H9 (cell line): ENCODE measurements around the gene MICOS13. TPM values are rescaled to one million over a fixed set of nuclear protein-coding genes. Genes with fewer than 3 reads are reported as not detected.

Experiments used
- DNase-seq: peaks from one replicate; pipeline ENCODE4 v3.0.0-alpha.2; 2017
- H2AFZ ChIP-seq: one replicate; pipeline ENCODE4 v1.6.1; 2013; ENCODE audit warnings: mild to moderate bottlenecking, low read length, control low read depth, moderate library complexity
- H2AK5ac ChIP-seq: 2 replicates; pipeline ENCODE4 v1.6.1; 2013; ENCODE audit warnings: low read length, control low read depth, mixed read lengths; ENCODE audit not compliant: insufficient read length
- H2BK120ac ChIP-seq: one replicate; pipeline ENCODE4 v1.6.1; 2013; ENCODE audit warnings: low read depth, mild to moderate bottlenecking, low read length, control low read depth, inconsistent platforms; ENCODE audit not compliant: poor library complexity, severe bottlenecking
- H2BK12ac ChIP-seq: 2 replicates; pipeline ENCODE4 v1.6.1; 2013; ENCODE audit warnings: low read length, control low read depth, mixed read lengths, low read depth; ENCODE audit not compliant: insufficient read length
- H2BK15ac ChIP-seq: 2 replicates; pipeline ENCODE4 v1.6.1; 2013; ENCODE audit warnings: low read depth, low read length, control low read depth
- H2BK20ac ChIP-seq: one replicate; pipeline ENCODE4 v1.6.1; 2013; ENCODE audit warnings: low read depth, mild to moderate bottlenecking, low read length, control low read depth, inconsistent platforms; ENCODE audit not compliant: poor library complexity, severe bottlenecking
- H2BK5ac ChIP-seq: 2 replicates; pipeline ENCODE4 v1.6.1; 2013; ENCODE audit warnings: low read length, control low read depth, mixed read lengths; ENCODE audit not compliant: insufficient read length
- H3K14ac ChIP-seq: 2 replicates; pipeline ENCODE4 v1.6.1; 2013; ENCODE audit warnings: low read length, control low read depth; ENCODE audit not compliant: insufficient read depth
- H3K18ac ChIP-seq: 2 replicates; pipeline ENCODE4 v1.6.1; 2013; ENCODE audit warnings: low read depth, mild to moderate bottlenecking, mixed read lengths, low read length, control low read depth; ENCODE audit not compliant: insufficient read length
- H3K23ac ChIP-seq: 2 replicates; pipeline ENCODE4 v1.6.1; 2013; ENCODE audit warnings: low read length, control low read depth, mixed read lengths, low read depth; ENCODE audit not compliant: insufficient read length
- H3K23me2 ChIP-seq: 2 replicates; pipeline ENCODE4 v1.6.1; 2013; ENCODE audit warnings: low read depth, mild to moderate bottlenecking, mixed read lengths, low read length, control low read depth; ENCODE audit not compliant: insufficient read length, poor library complexity, severe bottlenecking
- H3K27ac ChIP-seq: 2 replicates; pipeline ENCODE4 v1.5.1; 2013; ENCODE audit warnings: low read length, control low read depth, mixed read lengths, low read depth; ENCODE audit not compliant: insufficient read length
- H3K27me3 ChIP-seq: 2 replicates; pipeline ENCODE4 v1.6.1; 2013; ENCODE audit warnings: low read length, control low read depth, inconsistent platforms; ENCODE audit not compliant: insufficient read depth
- H3K4ac ChIP-seq: 2 replicates; pipeline ENCODE4 v1.6.1; 2013; ENCODE audit warnings: low read depth, mild to moderate bottlenecking, control low read depth, inconsistent platforms, low read length, moderate library complexity
- H3K4me1 ChIP-seq: 2 replicates; pipeline ENCODE4 v1.6.1; 2013; ENCODE audit warnings: low read length, control low read depth, inconsistent platforms; ENCODE audit not compliant: insufficient read depth
- H3K4me2 ChIP-seq: 2 replicates; pipeline ENCODE4 v1.6.1; 2013; ENCODE audit warnings: low read length, control low read depth, mixed read lengths; ENCODE audit not compliant: insufficient read length, insufficient read depth
- H3K56ac ChIP-seq: 2 replicates; pipeline ENCODE4 v1.6.1; 2013; ENCODE audit warnings: low read depth, mild to moderate bottlenecking, mixed read lengths, low read length, control low read depth; ENCODE audit not compliant: insufficient read length
- H3K79me1 ChIP-seq: 2 replicates; pipeline ENCODE4 v1.6.1; 2013; ENCODE audit warnings: low read depth, mild to moderate bottlenecking, moderate library complexity, low read length, control low read depth, inconsistent platforms; ENCODE audit not compliant: insufficient read depth, poor library complexity, severe bottlenecking
- H3K79me2 ChIP-seq: 2 replicates; pipeline ENCODE4 v1.6.1; 2013; ENCODE audit warnings: low read length, control low read depth, inconsistent platforms; ENCODE audit not compliant: insufficient read depth
- H3K9ac ChIP-seq: 2 replicates; pipeline ENCODE4 v1.6.1; 2013; ENCODE audit warnings: low read length, control low read depth, mixed read lengths; ENCODE audit not compliant: insufficient read length; ENCODE audit errors: extremely low read depth
- H3K9me3 ChIP-seq: one replicate; pipeline ENCODE4 v1.6.1; 2013; ENCODE audit warnings: low read depth, low read length, inconsistent platforms; ENCODE audit not compliant: control insufficient read depth
- H3T11ph ChIP-seq: one replicate; pipeline ENCODE4 v1.6.1; 2013; ENCODE audit warnings: mild to moderate bottlenecking, low read length, control low read depth, inconsistent platforms
- H4K20me1 ChIP-seq: one replicate; pipeline ENCODE4 v1.6.1; 2013; ENCODE audit not compliant: control insufficient read depth, insufficient read length, insufficient read depth
- H4K5ac ChIP-seq: 2 replicates; pipeline ENCODE4 v1.6.1; 2013; ENCODE audit warnings: low read depth, mild to moderate bottlenecking, mixed read lengths, low read length, control low read depth; ENCODE audit not compliant: insufficient read length
- H4K8ac ChIP-seq: replicated peaks from 2 replicates; pipeline ENCODE4 v1.6.1; 2013; ENCODE audit warnings: low read length, control low read depth, mixed read lengths, low read depth; ENCODE audit not compliant: insufficient read length
- H4K91ac ChIP-seq: 2 replicates; pipeline ENCODE4 v1.6.1; 2013; ENCODE audit warnings: low read depth, mild to moderate bottlenecking, moderate library complexity, mixed read lengths, low read length, control low read depth; ENCODE audit not compliant: insufficient read length
- H3K27ac Mint-ChIP-seq, 3 experiments: 2 replicates in 2 of 3; 3 replicates in 1 of 3; pipeline ENCODE4 v1.8.0; 2020 to 2021; ENCODE audit warnings: mixed read lengths in 3 of 3, mild to moderate bottlenecking in 1 of 3, moderate library complexity in 1 of 3
- H3K27me3 Mint-ChIP-seq: 2 replicates; pipeline ENCODE4 v1.8.0; 2021; ENCODE audit warnings: low read depth, mild to moderate bottlenecking, moderate library complexity, mixed read lengths
- H3K36me3 Mint-ChIP-seq, 3 experiments: 2 replicates in 2 of 3; 3 replicates in 1 of 3; pipeline ENCODE4 v1.8.0; 2020 to 2021; ENCODE audit warnings: low read depth in 3 of 3, mixed read lengths in 3 of 3; ENCODE audit not compliant: insufficient read depth in 1 of 3
- H3K4me1 Mint-ChIP-seq, 2 experiments: 2 replicates each; pipeline ENCODE4 v1.8.0; 2020; ENCODE audit warnings: mixed read lengths in 2 of 2
- H3K4me3 Mint-ChIP-seq, 2 experiments: 2 replicates in 1 of 2; 3 replicates in 1 of 2; pipeline ENCODE4 v1.8.0; 2020 to 2021; ENCODE audit warnings: mild to moderate bottlenecking in 2 of 2, mixed read lengths in 2 of 2, moderate library complexity in 1 of 2
- H3K9me3 Mint-ChIP-seq, 2 experiments: 2 replicates in 1 of 2; 3 replicates in 1 of 2; pipeline ENCODE4 v1.8.0; 2020; ENCODE audit warnings: mild to moderate bottlenecking in 2 of 2, mixed read lengths in 2 of 2, moderate library complexity in 1 of 2
- CTCF ChIP-seq: fragments of 200-600 bp; sonication (generic); conservative IDR thresholded peaks from 3 replicates; pipeline ENCODE4 v1.8.0; 2021; ENCODE audit warnings: antibody characterized with exemption, mild to moderate bottlenecking
- WGBS: extraction: QIAGEN DNeasy Blood & Tissue Kit; methylation state at CpG from one replicate; pipeline ENCODE4 v1.1.7; 2013; ENCODE audit warnings: missing lambda C conversion rate, low lambda C conversion rate, mixed read lengths; ENCODE audit not compliant: insufficient read length; ENCODE audit errors: extremely low coverage; 5-methylcytosine and 5-hydroxymethylcytosine counted together
- long read RNA-seq: library from polyadenylated mRNA; unstranded; transcript quantifications from one replicate; pipeline ENCODE4 v2.0.0, GENCODE V29; 2020
- total RNA-seq: library from RNA; stranded (reverse); gene quantifications from 2 replicates; pipeline ENCODE4 v1.2.1, GENCODE V29; 2021

MICOS13 gene
- total RNA-seq = 23.4 and 23.8 TPM in 2 replicates
- long read RNA-seq, transcript C19orf70-201 (4 exons, 896 nt) = major isoform, 8 of 12 reads
- long read RNA-seq, partial matches to known transcripts = 0 of 12 reads
- long read RNA-seq, other reads (novel, unspliced or antisense) = 4 of 12 reads

- Histone ChIP-seq H3K79me1 (no peaks in the 10 kb centered on the region), H2BK120ac (no peak within 1 kb of the TSS), H3K23ac (no peak within 1 kb of the TSS), H3K4me1 (no peaks in the 10 kb centered on the region; the same call in 1 of the 2 replicates), H4K5ac (no peak within 1 kb of the TSS), H3K27ac (no peak within 1 kb of the TSS), H4K20me1 (no peaks in the 10 kb centered on the region), H2BK15ac (no peak within 1 kb of the TSS), H2AFZ (no peak within 1 kb of the TSS), H3K56ac (no peak within 1 kb of the TSS), H3K79me2 (no peaks in the 10 kb centered on the region), H3K9me3 (no peaks in the 10 kb centered on the region), H3T11ph (no peak within 1 kb of the TSS), H2AK5ac (no peak within 1 kb of the TSS), H3K14ac (peak within 1 kb of the TSS; percentile 49; the same call in 1 of the 2 replicates), H4K8ac (no peak within 1 kb of the TSS), H3K18ac (peak within 1 kb of the TSS; percentile 93), H2BK20ac (no peak within 1 kb of the TSS), H3K9ac (peak within 1 kb of the TSS; percentile 50), H2BK5ac (no peak within 1 kb of the TSS), H2BK12ac (no peak within 1 kb of the TSS), H3K27me3 (no peaks in the 10 kb centered on the region), H3K23me2 (peaks cover 14% of the 10 kb centered on the region), H3K4me2 (peak within 1 kb of the TSS; percentile 69), H3K4ac (no peak within 1 kb of the TSS), H4K91ac (no peak within 1 kb of the TSS)
- peaks cover 20 to 28% of the 10 kb centered on the region in 2 experiments for H3K4me1 Mint-ChIP-seq
- WGBS = no CpG with 5 or more reads among the region's 94 CpGs
- H3K4me3 Mint-ChIP-seq = peak within 1 kb of the TSS; percentile 92 to 98
- peak within 1 kb of the TSS; percentile 94 to 99 (median 95) for H3K27ac Mint-ChIP-seq
- peaks cover 0 to 3% (median 0%) of the 10 kb centered on the region in 3 experiments; a peak in 1 of 7 replicates for H3K36me3 Mint-ChIP-seq
- H3K9me3 Mint-ChIP-seq = peaks cover 0 to 2% of the 10 kb centered on the region in 2 experiments; a peak in 2 of 5 replicates
- TF ChIP-seq CTCF = no peak
- peaks cover 9% of the 10 kb centered on the region for H3K27me3 Mint-ChIP-seq
- peak; percentile 99 for DNase-seq
These were observed at the start of gene MICOS13, which contains the start of gene HSD11B1L for GRCh38 chr19:5680437-5681368. Gene MICOS13 (minus strand): TSS chr19:5680516. CDS start chr19:5680486, 30 bp downstream. Gene HSD11B1L (plus strand): TSS chr19:5681027. CDS start chr19:5684833, 3,806 bp downstream.
